Measurements from ENCODE around the gene CUL4B. TPM values are rescaled to one million over a fixed set of nuclear protein-coding genes. Genes with fewer than 3 reads are reported as not detected.

The CUL4B gene
- total and polyA plus RNA-seq, 2 donors (not counting 1 experiment from before 2014, with no cell fraction given) = 39.3 to 57.0 TPM

DNA sequence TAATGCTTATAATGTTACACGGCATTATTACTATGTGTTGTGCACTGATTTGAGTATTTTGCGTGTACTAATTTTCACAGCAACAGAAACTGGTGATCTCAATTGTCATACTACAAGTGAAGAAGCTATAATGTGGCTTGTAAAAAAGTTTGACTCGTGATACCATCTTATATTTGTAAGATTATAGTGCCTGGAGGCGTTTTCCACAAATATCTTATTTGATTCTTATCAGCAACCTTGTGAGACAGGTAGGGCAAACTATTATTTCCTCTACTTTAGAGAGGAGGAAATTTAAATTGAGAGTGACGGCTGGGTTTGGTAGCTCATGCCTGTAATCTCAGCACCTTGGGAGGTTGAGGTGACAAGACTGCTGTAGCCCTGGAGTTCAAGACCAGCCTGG, 4.5 kb downstream of the CUL4B start:
- Histone ChIP-seq H3K9ac (ENCODE audit: insufficient read depth, low read length) (no peak overlapping the region), H3K4me2 (ENCODE audit: extremely low read depth, insufficient read depth, low read length) (no peak overlapping the region), H3K79me2 (ENCODE audit: control insufficient read depth, insufficient read depth, low read length) (peaks cover 44% of the 10 kb centered on the region)

DNA sequence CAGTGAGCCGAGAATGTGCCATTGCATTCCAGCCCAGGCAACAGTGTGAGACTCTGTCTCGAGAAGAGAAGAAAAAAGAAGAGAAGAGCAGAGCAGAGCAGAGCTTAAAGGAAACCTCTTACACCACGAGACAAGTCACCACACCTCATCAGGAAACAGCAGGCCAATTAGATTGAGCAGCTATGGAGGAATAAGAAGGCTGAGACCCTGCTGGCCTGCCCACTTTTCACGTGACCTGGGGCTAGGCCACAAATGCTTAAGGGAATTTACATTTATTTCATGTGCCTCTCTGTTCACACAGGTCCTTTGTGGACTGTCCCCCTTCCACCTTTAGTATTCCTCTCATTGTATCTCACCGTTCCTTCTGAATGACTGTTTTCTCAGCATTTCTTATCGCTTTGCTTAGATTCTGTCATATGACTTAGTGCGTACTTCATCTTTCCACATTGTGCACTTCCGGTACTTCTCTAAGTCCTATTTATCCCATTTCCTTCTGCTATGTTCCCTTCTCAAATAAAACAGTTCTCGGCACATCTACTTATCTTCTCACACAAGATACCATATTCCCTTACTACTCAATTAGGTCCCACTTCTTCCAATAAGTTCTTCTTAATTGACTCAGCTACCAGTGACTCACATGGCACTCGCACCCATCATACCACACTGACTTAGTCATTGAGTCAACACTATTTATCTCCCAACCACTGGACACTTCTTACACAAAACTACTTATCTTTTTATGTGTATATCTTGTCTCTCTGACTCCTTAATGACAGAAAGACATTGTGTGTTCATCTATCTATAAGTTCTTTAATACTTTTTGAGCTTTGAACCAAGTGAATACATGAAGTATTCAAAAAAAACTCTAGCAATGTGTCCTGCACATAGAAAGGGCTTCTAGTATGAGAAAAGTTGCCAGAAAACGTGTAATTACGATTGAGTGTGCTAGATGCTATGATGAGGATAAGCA, 11.0 kb downstream of the CUL4B start:
- Histone ChIP-seq H3K4me3 (replicated peaks in 1 of 4; ENCODE audit: control extremely low read depth in 1 of 4, insufficient read depth in 1 of 4, low read depth in 3 of 4, low read length in 4 of 4) (peak overlapping the region in 1 of 4 experiments; percentile 14), H3K9ac (ENCODE audit: insufficient read depth, low read length) (no peak overlapping the region)
- no peak for TF ChIP-seq EZH2 (IDR thresholded peaks at IDR 0.05; ENCODE audit: low read length, missing control alignments)
- TF ChIP-seq, protein P1, sequence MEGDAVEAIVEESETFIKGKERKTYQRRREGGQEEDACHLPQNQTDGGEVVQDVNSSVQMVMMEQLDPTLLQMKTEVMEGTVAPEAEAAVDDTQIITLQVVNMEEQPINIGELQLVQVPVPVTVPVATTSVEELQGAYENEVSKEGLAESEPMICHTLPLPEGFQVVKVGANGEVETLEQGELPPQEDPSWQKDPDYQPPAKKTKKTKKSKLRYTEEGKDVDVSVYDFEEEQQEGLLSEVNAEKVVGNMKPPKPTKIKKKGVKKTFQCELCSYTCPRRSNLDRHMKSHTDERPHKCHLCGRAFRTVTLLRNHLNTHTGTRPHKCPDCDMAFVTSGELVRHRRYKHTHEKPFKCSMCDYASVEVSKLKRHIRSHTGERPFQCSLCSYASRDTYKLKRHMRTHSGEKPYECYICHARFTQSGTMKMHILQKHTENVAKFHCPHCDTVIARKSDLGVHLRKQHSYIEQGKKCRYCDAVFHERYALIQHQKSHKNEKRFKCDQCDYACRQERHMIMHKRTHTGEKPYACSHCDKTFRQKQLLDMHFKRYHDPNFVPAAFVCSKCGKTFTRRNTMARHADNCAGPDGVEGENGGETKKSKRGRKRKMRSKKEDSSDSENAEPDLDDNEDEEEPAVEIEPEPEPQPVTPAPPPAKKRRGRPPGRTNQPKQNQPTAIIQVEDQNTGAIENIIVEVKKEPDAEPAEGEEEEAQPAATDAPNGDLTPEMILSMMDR (conservative IDR thresholded peaks at IDR 0.05 in 1 of 2, IDR thresholded peaks at IDR 0.05 in 1 of 2; ENCODE audit: low read depth in 1 of 2, low read length in 2 of 2) = no peak

More for the DNA sequence above, 4.5 kb downstream of the CUL4B start:
- Histone ChIP-seq H3K4me1 (ENCODE audit: control insufficient read depth, extremely low read depth, insufficient read depth, low read length) (no peaks in the 10 kb centered on the region), H3K36me3 (ENCODE audit: control insufficient read depth, insufficient read depth, low read length) (no peaks in the 10 kb centered on the region), H3K4me3 (replicated peaks in 1 of 4; ENCODE audit: control extremely low read depth in 1 of 4, insufficient read depth in 1 of 4, low read depth in 3 of 4, low read length in 4 of 4) (no peak overlapping the region), H3K9me3 (ENCODE audit: control insufficient read depth, insufficient read depth, low read depth, low read length) (no peaks in the 10 kb centered on the region), H3K27me3 (ENCODE audit: control insufficient read depth, insufficient read depth, low read length) (no peaks in the 10 kb centered on the region), H4K20me1 (ENCODE audit: control insufficient read depth, extremely low read depth, insufficient read depth, low read length) (no peaks in the 10 kb centered on the region), H2AFZ (ENCODE audit: low read length) (no peak overlapping the region), H3K27ac (ENCODE audit: insufficient read depth, low read length) (no peak overlapping the region)
- no peak for TF ChIP-seq EZH2 (IDR thresholded peaks at IDR 0.05; ENCODE audit: low read length, missing control alignments)
- TF ChIP-seq, protein P1 (conservative IDR thresholded peaks at IDR 0.05 in 1 of 2, IDR thresholded peaks at IDR 0.05 in 1 of 2; ENCODE audit: low read depth in 1 of 2, low read length in 2 of 2) = no peak
- DNase-seq (ENCODE audit: low read depth in 2 of 2) = no peak

DNA sequence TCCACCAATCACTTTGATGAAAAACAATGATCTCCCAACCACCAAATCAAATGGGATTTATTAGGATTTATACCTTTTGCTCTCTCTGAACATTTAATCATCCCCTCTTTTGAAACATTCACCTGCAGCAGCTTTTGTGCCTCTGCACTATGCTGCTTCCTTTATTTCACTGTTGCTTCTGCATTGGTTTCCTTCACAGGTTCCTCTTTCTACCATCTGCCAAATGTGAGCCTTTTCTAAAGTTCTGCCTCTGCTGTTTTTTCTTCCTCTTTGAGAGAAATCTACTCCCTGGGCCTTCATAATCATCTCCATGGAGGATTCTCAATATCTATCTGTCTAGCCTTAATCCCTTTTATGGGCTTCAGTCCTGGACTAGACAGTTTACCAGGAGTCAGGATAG, 24.7 kb downstream of the CUL4B start:
- DNase-seq (ENCODE audit: low read depth in 2 of 2) = no peak
- H3K27me3 ChIP-seq (ENCODE audit: control insufficient read depth, insufficient read depth, low read length) = no peaks in the 10 kb centered on the region
- H3K4me3 ChIP-seq (replicated peaks in 1 of 4; ENCODE audit: control extremely low read depth in 1 of 4, insufficient read depth in 1 of 4, low read depth in 3 of 4, low read length in 4 of 4) = no peak overlapping the region
- H4K20me1 ChIP-seq (ENCODE audit: control insufficient read depth, extremely low read depth, insufficient read depth, low read length) = no peaks in the 10 kb centered on the region
- H3K4me2 ChIP-seq (ENCODE audit: extremely low read depth, insufficient read depth, low read length) = no peak overlapping the region
- H3K36me3 ChIP-seq (ENCODE audit: control insufficient read depth, insufficient read depth, low read length) = no peaks in the 10 kb centered on the region
- no peak for TF ChIP-seq EZH2 (IDR thresholded peaks at IDR 0.05; ENCODE audit: low read length, missing control alignments)
- TF ChIP-seq, protein P1 (conservative IDR thresholded peaks at IDR 0.05 in 1 of 2, IDR thresholded peaks at IDR 0.05 in 1 of 2; ENCODE audit: low read depth in 1 of 2, low read length in 2 of 2) = no peak
- H2AFZ ChIP-seq (ENCODE audit: low read length) = no peak overlapping the region
- no peaks in the 10 kb centered on the region for H3K9me3 ChIP-seq (ENCODE audit: control insufficient read depth, insufficient read depth, low read depth, low read length)
- no peak overlapping the region for H3K9ac ChIP-seq (ENCODE audit: insufficient read depth, low read length)
- no peaks in the 10 kb centered on the region for H3K79me2 ChIP-seq (ENCODE audit: control insufficient read depth, insufficient read depth, low read length)
- no peaks in the 10 kb centered on the region for H3K4me1 ChIP-seq (ENCODE audit: control insufficient read depth, extremely low read depth, insufficient read depth, low read length)
- no peak overlapping the region for H3K27ac ChIP-seq (ENCODE audit: insufficient read depth, low read length)

More for the DNA sequence above, 11.0 kb downstream of the CUL4B start:
- no peaks in the 10 kb centered on the region for H3K27me3 ChIP-seq (ENCODE audit: control insufficient read depth, insufficient read depth, low read length)
- no peak overlapping the region for H2AFZ ChIP-seq (ENCODE audit: low read length)
- peaks cover 8% of the 10 kb centered on the region for H3K4me1 ChIP-seq (ENCODE audit: control insufficient read depth, extremely low read depth, insufficient read depth, low read length)
- peak overlapping the region; percentile 54 for H3K4me2 ChIP-seq (ENCODE audit: extremely low read depth, insufficient read depth, low read length)
- no peaks in the 10 kb centered on the region for H4K20me1 ChIP-seq (ENCODE audit: control insufficient read depth, extremely low read depth, insufficient read depth, low read length)
- peak; percentile 90 to 97 for DNase-seq (ENCODE audit: low read depth in 2 of 2)
- no peaks in the 10 kb centered on the region for H3K9me3 ChIP-seq (ENCODE audit: control insufficient read depth, insufficient read depth, low read depth, low read length)
- H3K79me2 ChIP-seq (ENCODE audit: control insufficient read depth, insufficient read depth, low read length) = peaks cover 7% of the 10 kb centered on the region
- no peaks in the 10 kb centered on the region for H3K36me3 ChIP-seq (ENCODE audit: control insufficient read depth, insufficient read depth, low read length)
- peak overlapping the region; percentile 84 for H3K27ac ChIP-seq (ENCODE audit: insufficient read depth, low read length)

Measured in fibroblast of lung (primary cell).